ENCODE results near the gene PRR35.
A peak's percentile ranks its signal among the peaks of the same experiment; 100 is the strongest.

Gene PRR35

DNA sequence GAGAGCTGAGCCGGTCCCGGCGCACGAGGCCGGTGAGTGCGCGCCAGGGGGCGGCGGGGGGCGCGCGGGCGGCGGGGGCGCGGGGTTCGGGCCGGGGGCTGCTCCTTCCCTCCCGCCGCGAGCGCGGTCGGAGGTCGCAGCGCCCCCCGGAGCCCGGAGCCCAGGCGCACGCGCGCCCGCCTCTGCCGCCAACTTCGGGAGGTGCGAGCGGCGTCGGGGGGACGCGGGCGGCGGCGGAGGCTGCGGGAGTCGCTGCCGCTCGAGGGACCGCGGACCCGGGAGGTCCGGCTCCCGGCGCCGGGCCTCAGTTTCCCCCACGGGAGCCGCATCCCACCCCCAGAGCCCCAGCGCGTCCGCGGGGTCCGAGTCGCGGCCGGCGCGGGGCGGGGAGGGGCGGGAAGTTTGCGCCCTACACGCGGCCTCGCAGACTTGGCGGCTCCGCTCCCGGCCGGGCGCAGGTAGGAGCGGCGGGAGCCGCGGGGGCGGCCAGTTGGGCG is at the start of gene PRR35:
Gene PRR35, plus strand, starts transcription at position 191 of the 497 bp plus-strand sequence. CDS start 2,901 bp downstream, outside the sequence.
- no peak for DNase-seq

DNA sequence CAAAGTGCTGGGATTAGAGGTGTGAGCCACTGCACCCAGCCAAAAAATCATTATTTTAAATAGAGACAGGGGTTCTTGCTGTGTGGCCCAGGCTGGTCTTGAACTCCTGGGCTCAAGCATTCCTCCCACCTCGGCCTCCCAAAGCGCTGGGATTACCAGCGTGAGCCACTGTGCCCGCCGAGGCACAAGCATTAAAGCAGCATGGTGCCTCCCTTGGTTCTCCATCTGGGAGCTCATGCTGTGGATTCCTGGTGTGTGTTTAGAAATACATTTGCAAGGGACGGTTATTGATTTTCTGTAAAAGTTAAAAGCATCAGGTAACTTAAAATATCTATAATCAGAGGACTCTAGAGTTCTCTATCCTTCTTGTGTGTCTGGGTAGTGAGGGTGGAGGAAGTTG is 47.4 kb upstream of the PRR35 start:
- DNase-seq, result no peak

DNA sequence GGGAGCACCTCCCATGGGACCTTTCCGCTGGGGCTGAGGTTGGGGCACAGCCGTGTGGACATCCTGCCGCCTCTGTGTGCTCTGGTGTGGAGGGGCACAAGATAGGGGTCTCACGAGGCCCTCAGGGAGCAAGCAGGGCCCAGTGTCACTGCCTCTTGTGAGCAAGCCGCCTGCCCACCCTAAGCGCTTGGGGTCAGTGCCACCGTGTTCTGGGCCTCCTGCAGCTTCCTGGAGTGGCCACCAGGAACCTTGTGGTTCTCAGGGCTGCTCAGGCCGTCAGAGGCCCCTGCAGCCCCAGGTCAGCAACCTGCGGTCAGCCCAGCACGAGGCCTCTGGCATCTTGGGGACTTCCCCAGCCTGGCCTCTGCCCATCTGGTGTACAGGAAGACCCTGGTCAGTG is 46.2 kb upstream of the PRR35 start:
- no peak for DNase-seq

DNA sequence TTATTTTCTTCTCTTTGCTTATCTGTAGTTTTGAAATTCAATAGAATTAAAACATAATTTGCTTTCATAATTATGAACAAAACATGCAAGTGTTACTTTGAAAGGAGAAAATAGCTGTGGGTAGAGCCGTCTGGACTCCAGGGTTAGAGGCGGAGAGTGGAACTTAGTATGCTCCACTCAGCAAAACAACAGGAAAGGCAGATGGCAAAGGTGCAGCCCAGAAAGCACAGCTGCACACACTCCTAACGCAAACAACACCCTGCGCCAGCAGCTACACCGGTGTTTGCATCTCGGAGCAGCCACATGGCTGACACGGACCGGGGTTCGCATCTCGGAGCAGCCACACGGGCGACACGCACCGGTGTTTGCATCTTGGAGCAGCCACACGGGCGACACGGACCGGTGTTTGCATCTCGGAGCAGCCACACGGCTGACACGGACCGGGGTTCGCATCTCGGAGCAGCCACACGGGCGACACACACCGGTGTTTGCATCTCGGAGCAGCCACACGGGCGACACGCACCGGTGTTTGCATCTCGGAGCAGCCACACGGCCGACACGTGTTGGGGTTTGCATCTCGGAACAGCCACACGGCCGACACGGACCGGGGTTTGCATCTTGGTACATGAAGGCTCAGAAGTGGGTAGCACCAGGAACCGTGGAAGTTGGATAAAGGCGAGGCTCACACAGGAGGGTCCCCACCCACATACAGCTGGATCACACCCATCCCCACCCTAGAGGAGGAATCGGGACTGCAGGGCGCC is 44.8 kb upstream of the PRR35 start:
- no peak for DNase-seq

DNA sequence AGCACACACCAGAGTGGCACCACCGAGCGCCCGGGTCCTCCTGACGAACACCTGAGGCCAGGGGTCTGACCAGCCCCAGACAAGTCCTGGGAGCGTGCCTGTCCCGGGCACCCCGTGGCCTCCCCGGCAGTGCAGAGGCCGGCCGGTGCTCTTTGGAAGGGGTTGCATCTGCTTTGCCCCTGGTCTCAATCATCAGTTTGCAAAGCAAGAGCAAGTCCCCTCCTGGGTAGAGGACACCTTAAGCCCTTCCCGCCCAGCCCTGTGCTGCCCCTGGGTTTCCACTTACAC is 44.3 kb upstream of the PRR35 start:
- no peak for DNase-seq

DNA sequence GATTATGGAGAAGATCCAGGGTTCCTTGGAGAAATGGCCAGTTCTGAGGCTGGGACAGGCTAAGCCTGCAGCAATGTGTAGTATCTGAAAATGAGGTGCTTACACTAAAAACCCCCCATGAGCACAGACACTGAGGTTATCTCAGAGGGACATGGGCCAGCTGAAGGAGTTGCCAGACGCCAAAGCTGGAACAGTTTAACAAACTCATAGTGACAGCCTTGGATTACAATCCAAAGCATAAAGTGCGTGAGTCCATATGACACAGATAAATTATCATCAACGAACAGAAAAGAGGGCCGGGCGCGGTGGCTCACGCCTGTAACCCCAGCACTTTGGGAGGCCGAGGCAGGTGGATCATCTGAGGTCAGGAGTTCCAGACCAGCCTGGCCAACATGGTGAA is 43.9 kb upstream of the PRR35 start:
- no peak for DNase-seq

DNA sequence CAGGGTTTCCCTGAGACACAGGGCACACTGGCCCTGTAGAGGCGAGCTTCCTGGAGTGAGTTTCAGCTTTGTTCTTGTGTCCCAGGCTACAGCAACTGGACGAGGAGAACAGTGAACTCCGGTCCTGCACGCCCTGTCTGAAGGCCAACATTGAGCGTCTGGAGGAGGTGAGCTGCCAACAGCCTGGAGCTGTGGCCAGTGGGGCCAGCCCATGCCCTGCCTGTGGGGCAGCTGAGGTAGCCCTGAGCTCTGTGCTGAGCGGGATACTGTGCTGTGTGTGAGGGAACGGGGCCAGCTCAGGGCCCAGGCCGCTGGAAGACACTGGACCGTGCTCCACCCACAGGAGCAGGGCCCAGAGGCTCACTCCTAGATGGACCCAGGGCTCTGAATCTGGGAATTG is 41.3 kb upstream of the PRR35 start:
- DNase-seq, result no peak

DNA sequence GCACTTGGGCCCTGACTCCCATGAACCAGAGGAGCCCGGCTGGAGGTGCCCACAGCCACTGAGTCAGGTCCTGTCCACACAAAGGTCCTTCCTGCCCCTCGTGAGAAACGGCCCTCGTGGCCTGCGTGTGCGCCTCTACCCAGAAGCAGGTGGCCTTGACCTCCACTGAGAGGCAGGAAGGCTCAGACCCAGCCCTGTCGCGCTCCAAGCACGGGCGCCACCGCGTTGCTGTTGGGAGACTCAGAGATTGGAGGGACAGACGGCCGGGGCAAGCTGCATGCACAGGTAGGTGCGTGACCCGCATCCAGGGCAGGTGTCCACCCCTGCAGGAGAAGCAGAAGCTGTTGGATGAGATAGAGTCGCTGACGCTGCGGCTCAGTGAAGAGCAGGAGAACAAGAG is 40.8 kb upstream of the PRR35 start:
- no peak for DNase-seq

DNA sequence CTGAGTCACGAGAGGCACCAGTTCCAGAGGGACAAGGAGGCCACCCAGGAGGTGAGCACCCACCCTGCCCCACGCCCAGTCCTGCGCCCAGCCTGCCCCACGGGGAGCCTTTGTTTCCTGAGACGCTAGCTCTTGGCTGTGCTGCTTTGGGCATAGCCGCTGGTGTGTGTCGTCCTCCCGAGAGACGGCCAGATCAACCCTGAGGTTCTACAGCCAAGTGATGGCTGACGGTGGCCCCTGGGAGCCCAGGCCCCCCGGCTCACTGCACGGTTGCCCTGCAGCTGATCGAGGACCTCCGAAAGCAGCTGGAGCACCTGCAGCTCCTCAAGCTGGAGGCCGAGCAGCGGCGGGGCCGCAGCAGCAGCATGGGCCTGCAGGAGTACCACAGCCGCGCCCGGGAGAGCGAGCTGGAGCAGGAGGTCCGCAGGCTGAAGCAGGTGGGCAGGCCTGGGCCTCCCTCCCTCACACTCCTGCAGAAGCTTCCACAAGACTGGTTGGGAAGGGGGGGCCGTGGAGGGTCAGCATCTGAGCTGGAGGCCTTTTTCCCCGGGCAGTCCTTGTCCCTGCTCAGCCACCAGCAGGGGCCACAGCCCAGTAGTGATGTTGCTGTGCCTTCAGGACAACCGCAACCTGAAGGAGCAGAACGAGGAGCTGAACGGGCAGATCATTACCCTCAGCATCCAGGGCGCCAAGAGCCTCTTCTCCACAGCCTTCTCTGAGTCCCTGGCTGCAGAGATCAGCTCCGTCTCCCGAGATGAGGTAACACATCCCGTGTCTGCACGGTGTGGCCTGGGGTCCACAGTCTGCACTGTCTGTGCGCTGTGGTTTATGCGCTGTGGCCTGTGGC is 40.1 kb upstream of the PRR35 start:
- DNase-seq, result no peak

DNA sequence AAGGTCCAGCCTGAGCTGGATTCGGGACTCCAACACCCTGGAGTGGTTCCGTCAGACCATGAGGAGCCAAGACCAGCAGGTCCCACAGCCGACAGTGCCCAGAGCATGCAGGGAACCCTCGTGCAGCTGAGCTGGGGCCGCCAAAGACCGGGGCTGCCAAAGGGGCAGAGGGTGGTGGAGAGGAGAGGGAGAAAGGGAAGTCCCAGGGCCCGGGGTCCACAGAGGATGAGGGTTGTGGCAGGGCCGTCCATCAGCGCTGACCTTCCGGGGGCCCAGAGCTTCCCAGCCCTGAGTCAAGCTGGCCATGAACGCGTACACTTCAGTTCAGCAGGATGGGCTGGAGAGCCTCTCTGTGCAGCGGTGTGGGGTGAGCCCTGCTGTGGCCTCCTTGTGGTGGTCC is 39.3 kb upstream of the PRR35 start:
- no peak for DNase-seq

DNA sequence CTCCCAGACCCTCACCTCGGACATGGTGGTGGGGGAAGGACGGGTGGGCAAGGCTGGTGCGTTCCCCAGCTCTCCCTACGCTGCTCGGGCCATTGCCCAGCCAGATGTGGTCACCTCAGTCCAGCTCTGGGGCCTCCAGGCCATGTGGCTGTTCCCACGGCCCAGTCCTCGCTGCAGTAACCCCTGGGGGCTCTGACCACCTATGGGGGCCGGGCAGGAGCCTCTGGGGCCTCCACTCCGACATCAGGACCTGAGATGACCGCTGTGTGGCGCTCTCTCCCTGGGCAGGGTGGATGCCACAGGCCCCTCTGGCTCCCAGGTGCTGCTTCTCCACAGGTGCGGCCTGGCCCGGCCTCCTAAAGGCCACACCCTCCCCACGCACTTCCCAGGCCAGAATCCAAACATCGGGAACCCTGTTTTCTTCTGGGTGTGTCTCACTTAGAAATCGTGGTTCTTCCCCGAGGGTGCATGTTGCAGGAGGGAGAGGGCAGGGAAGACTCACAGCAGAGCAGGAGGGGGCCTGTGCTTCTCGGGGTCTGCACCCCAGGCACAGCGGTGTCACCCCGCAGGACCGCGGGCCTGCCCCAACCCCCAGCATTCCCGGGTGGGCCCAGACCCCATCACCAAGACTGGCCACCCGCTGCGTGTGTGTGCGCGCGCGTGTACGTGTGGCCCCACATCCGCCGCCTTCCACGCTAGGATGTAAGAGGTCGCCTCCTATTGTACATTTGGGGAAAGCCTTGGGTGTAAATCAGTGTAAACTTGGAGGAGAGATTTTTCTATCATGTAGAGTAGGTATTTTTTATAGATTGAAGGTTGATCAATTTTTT is 38.6 kb upstream of the PRR35 start:
- DNase-seq, result no peak

DNA sequence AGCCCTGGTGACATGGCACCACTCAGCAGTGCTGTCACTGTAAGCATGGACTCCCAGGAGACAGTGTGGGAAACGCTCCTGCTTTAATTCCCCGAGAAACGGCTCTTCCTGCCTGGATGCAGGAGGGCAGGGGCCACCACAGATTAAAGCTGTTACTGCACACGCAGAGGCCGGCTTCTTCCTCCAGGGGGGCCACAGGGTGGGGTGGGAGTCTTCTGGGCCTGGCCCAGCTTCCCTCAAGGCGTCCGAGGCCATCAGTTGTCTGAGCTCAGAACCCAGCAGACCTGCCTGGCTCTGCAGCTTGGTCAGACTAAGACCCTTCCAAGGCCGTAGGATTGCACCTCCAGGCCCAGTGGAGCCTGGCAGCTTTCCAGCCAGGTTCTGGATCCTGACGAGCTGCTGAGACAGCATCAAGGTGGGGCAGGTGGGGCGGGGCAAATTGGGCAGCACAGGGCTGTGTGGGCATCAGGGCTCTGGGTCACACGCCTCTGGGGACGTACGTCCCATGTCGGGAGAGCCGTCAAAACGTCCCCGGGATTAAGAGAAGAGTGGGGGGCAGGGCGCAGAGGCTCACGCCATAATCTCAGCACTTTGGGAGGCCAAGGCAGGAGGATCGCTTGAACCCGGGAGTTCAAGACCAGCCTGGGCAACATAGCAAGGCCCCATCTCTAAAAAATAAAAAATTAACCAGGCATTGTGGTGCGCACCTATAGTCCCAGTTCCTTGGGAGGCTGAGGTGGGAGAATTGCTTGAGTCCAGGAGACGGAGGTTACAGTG is 37.7 kb upstream of the PRR35 start:
- no peak for DNase-seq

DNA sequence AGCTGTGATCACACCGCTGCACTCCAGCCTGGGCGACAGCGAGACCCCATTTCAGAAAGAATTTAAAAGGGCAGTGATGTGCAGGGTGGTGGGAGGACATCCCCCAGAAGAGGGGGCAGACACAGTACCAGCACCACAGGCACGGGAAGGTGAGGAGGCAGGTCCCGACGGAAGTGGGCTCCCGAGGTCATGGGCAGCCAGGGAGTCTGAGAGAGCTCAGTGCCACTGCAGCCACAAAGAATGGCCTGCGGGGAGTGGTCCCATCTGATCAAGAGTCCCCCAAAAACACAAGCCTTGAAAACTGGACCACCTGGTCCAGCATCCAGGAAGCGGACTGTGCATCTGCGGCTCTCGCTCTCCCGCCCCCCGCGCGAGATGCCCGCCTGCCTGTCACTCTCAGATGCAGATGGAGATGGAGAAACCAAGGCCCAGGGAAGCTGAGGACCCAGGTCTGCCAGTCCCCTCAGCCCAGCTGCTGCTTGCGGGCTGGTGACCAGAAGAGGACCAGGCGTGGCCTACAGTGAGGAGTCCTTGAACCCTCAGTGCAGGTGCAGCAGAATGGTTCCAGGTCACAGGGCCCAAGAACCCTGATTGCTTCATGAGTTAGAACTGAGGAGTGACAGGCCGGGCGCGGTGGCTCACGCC is 37.0 kb upstream of the PRR35 start:
- no peak for DNase-seq

DNA sequence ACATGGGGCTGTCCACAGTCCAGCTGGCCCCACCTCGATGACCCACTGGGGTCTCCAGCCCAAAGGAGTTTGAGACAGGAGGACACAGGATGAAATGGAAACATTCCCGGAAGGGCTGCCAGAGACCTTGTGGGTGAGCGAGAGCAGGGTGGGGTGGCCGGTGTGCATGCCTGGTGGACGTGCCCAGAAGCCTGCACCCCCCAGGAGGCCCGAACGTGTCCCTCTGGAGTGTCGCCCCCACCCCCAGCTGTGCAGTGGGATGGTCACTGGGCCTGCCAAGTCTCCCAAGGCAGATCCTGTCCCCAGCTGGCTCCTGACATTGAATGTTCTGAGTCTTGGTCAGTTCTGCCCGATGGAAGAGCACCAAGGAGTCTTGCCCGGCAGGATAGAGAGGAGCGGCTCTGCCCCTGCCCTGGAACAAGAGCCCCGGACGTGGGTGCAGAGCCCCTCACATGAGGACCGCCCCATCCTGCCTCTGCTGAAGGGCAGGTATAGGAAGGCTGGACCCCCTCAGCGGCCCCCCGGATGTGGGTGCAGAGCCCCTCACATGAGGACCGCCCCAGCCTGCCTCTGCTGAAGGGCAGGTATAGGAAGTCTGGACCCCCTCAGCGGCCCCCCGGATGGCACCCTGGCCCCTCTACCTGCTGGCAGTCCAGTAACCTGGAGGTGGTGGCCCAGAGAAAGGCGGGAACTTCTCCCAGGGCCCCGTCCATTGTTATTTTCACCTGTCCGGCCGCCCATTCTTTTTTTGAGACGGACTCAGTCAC is 35.7 kb upstream of the PRR35 start:
- no peak for DNase-seq

DNA sequence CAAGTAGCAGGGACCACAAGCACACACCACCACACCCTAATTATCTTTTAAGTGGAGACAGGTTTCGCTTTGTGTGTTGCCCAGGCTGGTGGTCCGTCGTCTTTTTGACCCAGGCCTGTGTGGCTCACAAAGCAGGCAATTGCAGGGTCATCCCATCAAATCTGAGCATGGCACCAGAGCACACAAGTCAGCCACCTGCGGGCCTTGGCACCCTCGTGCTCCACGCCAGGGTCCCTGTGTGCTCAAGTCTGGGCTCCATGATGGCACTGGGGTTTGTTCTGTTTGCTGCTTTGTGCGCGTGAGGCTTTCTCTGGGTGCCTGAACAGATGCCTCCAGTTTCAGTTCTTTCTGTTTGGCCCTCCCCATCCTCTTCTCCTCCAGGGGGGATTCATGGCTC is 35.1 kb upstream of the PRR35 start:
- DNase-seq, result no peak

DNA sequence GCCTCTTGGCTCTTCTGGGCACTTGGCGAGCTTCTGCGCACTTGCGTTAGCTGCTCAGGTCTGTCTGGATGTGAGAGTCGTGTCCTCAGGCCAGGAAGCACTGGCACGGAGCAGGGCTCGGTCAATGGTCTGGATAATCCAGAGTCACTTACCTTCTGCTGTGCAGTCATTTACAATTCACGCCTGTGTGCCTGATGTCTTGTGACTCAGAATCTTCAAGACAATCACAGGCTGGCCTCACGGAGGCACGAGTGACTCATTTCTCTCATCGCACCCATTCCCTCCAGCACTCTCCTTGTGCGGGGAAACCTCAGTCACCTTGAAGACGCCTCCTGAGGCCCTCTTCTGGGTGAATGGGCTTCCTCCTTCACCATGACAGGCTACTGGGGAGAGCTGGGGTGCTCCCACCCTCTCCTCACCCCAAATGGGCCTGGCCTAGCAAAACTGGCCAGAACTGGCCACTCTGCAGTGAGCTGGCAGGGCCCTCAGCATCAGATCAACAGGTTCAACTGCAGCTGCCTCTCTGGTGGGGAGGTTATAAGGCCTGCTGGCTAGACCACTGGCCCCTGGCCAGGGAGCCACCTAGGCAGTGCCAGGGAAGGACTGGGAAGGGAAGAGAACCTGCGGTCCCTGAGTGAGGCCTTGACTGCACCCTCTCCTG is 34.5 kb upstream of the PRR35 start:
- DNase-seq, result peak; percentile 51

DNA sequence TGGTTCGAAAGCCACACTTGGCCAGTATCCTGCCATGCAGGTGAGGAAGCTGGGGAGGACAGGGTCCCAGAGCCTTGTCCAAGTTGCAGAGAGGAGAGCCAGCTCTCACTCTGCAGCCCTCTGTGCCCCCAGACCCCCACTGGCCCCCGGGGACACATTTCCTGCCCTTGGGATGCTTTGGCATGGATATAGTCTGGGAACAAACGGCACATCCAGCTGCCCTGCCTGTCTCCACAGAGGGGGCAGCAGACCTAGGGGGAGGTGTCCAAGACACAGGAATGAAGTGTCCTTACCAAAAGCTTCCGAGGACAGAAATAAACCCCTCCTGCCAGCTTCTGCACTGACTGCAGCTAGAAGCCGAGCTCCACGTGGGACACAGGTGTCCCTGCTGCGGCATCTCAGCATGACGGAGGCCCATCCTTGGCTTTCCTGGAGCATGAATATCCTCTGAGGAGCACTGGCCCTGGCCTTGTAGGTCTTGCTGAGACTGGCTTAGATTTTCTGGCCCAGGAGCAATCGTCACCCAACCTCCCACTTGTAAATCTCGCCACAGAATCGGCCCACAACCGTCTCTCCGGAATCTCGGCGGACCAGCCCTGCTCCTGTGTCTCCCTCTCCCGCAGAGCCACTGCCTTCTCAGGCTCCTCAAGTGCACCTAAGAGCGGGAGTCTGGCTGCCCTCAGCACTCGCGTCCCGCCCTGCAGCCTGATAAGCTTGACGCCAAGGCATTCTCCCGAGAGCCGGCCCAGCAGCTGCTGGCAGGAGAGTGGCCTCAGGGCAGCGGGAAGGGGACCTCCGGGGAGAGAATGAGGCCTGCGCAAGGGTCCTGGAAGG is 33.8 kb upstream of the PRR35 start:
- DNase-seq, result no peak

DNA sequence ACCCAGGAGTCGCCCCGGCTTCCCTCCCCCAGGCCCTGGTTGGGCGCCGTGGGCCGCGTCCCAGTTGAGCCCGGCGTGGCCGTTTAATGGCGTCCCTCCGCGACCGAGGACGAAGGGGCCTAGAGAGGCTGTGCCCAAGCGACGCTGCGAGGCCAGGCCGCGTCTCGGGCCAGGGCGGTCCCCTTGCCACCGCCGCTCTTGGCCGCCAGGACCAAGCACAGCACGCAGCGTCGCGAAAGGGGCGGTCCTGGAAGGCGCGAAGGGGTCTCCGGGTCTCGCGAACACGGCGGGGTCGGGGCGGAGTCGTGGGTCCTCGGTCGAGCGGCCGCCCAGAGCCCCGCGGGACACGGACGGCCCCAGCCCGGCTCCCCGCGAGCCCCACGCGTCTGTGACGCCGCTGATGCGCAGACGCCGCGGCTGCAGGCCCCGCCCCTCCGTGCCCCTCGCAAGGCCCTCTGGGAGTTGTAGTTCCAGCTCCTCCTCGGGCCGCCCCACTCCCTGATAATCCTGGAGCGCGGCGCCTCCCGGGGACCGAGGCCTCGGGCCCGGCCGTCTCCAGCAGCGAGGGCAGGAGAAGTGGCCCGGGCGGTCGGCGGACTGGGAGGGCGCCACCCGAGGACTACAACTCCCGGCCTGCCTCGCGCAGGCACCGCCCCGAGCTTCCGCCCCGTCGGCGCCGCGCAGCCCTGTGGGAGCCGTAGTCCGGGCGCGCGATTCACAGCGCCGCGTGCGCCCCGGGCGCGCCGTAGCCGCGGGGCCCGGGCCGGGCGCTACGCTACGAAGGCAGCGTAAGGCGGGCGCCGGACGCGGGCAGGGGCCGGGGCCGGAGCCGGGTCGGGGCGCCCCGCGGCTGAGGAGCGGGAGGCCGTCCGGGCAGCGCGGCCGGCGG is 32.9 kb upstream of the PRR35 start, which contains the start of gene CAPN15:
Gene CAPN15, plus strand, starts transcription at position 698 of the 889 bp plus-strand sequence. CDS start 19,127 bp downstream, outside the sequence.
- peak; percentile 79 for DNase-seq
